GM18502 (cell line): Measurements from ENCODE around the gene PCIF1.
A peak's percentile ranks its signal among the peaks of the same experiment; 100 is the strongest.

Source experiments
- ATAC-seq: cut with Tn5 transposase; IDR thresholded peaks from one replicate; pipeline ENCODE4 v1.9.1; 2021; ENCODE audit warnings: mild to moderate bottlenecking; ENCODE audit not compliant: unreplicated experiment, poor library complexity

The PCIF1 gene

DNA sequence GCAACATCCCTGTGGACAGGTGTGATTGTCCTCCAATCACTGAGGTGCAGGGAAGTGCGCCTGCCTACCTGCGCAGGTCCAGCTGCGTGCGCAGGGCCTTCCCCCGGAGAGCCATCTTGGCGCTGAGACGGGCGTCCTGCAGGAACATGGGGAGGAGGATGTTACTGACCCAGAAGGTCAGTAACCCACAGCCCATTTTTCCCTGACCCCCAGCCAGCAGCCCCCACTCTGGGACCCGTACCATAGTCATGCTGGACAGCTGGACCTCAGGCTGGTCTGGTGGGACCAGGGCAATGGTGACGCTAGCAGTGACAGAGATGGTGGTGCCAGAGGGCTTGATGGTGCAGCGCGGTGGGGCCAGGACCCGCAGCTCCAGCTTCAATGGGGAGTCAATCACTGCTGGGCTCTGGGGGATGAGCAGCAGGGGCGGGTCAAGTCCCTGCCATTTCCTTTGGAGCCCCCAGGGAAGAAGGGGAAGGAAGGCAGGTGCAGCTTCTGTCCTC is 32.2 kb upstream of the PCIF1 start:
- no peak for ATAC-seq

DNA sequence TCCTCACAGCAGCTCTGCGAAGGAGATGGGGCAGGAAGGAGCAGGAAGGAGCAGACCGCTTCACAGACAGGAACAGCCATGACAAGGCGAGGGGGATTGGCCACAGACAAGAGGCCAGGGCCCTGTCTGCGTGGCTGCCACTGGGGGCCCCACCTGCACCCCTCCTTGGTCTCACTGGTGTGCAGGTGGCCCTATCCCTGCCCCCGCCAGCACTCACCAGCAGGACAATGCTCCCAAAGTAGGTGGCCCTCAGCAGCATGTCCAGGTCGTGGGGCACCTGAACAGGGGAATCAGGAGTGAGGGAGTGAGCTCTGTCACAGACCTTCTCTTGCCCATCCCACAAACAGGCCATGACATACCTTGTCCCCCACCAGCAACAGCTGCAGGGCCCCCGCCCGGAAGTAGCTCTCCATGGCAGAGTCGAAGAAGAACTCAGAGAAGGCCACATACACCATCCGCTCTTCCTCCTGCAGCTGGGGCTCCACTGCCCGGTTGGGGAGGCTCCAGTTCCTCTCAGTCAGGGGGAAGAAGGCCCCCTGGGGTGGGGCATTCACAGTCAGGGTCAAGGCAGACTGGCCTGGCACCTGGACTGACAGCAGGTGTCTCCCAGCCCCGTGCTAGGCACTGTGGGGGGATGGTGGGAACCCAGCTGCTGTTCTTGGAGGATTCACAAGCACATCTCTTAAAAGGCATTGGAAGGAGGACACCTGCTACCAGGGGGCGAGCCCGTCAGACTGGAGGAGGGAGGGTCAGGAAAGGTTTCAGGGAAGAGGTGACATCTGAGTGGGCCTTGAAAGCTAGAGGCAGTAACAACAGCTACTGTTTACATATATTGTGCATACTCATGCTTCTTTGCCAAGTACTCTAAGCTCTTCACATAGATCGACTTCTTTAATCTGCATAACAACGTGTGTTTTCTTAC is 29.6 kb upstream of the PCIF1 start:
- no peak for ATAC-seq

DNA sequence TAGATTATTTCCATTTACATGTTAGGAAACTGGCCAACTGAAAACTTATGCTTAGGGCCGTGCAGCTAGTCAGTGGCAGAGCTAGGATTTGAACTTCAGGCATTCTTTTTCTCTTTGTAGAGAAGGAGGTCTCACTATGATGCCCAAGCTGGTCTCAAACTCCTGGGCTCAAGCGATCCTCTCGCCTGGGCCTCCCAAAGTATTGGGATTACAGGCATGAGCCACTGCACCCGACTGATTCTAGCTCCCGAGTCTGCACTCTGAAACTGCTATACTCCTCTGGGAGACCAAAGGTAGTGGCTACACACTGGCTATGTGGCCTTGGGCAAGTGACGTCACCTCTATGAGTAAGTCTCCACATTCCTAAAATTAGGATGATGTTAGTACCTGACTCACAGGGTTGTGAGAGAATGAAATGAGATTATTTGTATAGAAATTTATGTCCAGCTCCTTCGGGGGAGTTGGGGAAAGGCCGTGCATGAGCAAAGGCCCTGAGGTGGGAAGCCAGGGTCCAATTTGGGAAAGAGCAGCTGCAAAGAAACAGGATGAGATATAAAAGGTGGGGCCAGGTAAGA is 28.9 kb upstream of the PCIF1 start:
- ATAC-seq = no peak

DNA sequence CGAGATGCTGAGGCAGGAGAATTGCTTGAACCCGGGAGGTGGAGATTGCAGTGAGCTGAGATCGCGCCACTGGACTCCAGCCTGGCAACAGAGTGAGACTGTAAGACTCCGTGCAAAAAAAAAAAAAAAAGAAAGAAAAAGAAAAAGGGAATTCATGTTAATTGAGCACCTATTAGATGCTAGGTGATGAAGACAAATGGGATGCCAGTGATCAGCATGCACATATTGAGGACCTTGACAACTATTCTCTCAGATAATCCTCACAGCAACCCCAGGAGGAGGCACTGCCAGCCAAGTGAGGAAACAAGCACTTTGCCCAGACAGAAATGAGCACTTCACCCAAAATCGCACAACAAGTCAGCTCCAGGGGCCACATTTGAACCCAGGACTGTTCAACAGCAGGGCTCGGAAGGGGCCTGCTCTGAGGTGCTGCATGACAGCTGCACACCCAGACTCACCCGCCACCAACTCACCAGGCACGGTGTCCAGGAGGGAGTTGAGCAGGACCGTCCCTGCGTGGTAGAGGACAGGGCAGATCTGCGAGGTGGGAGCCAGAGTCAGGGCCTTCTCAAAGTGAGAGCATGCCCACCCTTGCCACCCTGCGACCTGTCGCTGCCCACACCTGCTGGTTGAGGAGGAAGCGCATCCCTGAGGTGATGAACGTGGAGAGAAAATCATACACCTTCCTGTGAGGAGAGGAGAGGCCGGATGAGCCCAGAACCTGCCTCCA is 27.1 kb upstream of the PCIF1 start:
- ATAC-seq = no peak

DNA sequence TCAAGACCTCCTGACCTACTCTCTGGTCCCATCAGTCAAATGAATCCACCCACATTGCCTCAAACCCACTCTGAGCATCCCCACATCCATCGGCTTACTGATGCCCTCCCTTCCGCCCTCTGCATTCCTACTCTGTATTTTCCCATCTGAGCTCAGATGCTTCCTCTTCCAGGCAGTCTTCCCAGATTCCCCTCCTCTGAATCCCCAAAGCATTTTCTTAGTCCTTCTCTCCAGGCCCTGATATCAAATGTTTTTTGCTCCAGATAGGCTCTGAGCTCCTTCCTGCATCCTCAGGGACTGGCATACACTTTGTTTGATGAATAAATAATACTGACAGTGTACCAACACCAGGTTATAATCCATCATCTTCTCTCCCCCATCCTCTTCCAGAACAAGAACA is 26.4 kb upstream of the PCIF1 start:
- no peak for ATAC-seq

DNA sequence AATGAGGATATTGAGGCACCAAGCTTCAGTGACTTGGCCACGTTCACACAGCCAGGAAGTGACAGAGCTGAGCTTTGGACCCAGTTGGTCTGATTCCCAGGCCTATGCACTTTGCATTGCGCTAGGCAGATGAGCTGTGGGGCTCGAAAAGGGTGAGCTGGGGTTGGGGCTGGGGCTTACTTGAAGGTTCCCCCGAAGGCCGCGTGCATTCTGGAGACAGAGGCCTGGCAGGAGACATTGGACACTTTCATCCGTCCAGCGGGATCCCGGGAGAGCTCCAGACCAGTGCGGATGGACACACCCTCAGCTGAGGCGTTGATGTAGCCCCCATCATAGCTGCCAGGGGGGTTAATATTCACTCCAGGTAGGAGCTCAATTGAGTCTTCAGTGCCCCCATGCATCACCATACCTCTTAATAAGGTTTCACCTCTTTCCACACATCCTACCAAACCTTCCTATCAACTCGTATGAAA is 25.1 kb upstream of the PCIF1 start:
- ATAC-seq = no peak

DNA sequence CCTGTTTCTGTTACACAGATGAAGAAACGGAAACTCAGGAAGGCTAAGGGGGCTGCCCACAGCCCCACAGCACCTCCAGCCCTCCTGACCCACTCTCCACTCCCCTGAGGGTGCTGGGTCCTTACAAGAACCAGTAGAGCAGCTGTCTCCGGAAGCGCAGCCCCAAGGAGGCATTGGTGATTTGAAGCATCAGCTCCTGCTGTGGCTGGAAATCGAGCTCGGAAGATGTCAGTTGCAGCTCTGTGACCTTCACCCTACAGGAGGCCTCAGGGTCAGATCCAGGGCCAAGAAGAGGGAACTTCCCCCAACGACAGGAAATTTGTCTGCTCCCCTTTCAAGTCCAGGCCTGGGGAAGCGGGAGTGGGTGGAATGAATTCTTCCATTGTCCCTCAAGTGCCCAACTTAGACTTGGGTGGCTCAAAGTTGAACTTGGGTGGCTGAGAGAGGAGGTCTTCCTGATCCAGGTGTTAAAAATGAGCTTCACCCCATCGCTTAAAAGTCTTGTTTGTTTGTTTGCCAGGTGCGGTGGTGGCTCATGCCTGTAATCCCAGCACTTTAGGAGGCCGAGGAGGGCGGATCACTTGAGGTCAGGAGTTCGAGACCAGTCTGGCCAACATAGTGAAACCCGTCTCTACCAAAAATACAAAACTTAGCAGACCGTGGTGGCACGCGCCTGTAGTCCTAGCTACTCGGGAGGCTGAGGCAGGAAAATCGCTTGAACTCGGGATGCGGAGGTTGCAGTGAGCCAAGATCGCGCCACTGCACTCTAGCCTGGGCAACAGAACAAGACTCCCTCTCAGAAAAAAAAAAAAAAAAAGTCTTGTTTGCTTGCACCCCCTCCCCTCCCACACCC is 24.4 kb upstream of the PCIF1 start:
- no peak for ATAC-seq

DNA sequence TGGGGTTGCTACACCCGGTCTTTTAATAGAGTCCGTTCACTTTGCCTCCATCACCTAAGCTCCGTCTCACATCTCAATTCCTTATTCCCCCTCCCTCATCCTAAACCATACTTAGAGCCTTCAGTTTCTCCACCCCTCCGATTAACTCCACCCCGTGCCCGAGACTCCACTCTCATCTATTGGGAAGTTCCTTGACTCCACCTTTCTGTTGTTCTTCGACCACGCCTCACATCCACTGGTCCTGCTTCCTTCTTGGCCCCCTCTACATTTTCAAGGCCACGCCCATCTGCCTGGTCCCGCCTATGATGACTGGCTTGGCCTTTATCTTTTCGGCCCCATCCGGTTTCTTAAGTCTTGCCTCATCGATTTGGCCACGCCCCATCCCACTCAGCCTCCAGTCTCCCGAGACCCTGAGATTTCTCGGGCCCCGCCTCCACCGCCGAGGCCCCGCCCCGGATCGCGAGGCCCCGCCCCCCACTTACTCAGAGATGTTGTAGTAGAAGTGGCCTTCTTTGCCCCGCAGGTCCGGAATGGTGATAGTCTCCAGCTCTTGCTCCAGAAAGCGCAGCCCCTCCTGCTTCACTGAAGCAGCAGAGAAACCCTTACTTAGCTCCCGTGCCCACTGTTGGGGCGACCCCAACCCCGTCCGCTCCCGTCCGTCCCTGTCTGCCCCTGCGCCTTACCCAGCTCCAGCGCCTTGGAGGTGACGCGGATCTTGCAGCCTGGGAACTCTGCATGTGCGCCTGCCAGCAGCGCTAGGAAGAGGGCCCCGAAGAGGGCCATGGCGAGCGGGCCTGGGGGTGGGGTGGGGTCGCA is 23.6 kb upstream of the PCIF1 start:
- peak; percentile 93 for ATAC-seq

DNA sequence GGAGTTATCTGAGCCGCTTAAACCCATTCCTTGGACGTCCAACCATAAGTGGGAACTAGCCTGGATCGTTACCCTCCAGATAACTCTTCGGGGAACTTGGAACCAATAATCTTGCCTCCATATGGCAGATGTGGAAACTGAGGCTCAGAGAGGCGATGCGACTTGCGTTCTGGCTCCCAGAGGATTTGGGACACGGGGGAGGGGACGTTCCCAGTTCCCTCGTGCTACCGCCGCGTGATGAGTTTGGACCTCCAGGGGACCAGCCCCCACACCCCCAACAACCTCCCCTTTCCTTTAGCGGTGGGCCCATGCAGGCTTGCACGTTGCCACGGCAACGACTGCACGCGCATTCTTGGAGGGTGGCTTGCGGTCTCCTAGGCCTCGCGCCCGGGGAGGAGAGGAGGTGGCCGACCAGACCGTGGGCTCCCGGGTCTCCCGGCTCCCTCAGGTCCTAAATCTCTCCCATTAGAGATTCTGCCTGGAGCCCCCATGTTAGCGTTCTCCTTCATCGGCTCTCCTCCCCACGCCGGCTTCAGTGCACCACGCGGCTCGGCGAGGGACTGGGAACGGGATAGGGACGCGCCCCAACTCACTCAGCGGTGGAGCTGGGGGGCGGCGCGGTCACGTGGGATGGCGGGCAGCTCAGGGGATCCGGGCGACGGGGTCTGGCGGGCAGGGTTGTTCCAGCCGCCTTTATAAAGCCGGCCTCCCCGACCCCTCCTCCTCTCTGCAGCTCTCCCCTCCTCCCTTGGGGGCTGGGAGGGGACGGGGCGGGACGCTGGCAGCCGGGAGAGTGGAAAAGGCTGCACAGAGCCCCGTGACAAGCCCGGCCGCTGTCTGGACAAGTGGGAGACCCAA is 22.8 kb upstream of the PCIF1 start, which contains the start of gene PLTP:
PLTP (minus strand) TSS at position 670 of the 858 bp plus-strand sequence. CDS start 703 bp downstream, outside the sequence.
- ATAC-seq = no peak

DNA sequence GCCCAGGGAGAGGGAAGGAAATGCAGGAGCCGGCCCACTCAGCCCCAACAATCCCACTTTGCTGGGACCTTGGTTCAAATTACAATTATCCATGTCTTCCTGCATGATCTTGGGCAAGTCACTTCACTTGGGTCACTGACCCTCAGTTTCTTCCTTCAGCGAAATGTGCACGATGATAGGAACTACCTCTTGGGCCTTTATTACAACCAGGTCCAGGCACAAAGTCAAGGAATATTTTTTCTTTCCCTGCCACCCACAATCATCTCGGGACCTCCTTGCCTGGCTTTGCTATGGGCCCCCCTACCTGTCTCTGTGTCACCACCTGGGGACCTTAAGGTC is 22.2 kb upstream of the PCIF1 start:
- no peak for ATAC-seq

DNA sequence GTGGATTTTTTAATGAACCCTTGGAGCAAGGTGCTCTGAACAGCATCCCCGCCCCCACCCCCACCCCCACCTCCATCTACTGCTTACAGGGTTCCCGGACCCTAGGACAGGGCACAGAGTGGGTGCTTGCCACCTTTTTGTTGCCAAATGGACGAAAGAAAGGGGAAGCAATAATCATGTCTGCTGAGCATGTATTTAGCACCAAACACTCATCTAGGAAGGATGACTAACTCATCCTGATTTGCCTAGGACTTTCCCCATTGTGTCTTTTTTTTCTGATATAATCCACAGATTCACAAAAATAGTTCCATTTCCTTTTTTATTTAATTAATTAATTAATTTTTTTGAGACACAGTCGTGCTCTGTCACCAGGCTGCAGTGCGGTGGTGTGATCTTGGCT is 21.4 kb upstream of the PCIF1 start:
- no peak for ATAC-seq

DNA sequence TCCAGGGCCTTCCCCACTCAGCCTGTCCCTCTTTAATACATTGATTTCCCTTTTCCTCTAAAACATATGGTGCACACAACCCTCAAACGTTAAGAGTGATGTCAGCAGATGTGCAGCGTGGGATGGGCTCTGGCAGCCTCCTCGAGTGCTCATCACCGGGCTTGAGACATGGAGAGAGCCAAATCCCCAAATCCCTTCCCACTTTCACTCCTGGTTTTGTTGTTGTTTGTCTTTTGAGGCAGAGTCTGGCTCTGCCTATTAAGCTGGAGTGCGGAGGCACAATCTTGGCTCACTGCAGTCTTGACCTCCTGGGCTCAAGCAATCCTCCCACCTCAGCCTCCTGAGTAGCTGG is 16.7 kb upstream of the PCIF1 start:
- no peak for ATAC-seq

DNA sequence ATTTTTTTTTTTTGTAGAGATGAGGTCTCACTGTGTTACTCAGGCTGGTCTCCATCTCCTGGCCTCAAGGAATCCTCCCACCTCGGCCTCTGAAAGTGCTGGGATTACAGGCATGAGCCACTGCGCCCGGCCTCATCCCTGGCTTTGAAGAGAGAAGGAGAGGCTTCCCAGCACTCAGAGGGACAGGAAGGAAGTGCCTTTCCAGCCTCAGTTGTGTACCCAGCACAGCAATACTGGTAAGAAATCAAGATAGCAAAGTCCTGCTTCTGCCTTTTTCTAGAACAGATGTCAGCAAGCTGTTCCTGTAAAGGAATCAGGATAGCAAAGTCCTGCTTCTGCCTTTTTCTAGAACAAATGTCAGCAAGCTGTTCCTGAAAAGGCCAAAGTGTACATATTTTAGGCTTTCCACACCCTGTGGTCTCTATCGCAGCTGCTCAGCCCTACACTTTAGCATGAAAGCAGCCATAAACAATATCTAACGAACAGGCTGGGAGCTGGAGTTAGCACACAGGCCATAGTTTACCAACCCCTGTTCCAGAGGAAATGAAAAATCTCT is 16.2 kb upstream of the PCIF1 start:
- ATAC-seq = no peak

DNA sequence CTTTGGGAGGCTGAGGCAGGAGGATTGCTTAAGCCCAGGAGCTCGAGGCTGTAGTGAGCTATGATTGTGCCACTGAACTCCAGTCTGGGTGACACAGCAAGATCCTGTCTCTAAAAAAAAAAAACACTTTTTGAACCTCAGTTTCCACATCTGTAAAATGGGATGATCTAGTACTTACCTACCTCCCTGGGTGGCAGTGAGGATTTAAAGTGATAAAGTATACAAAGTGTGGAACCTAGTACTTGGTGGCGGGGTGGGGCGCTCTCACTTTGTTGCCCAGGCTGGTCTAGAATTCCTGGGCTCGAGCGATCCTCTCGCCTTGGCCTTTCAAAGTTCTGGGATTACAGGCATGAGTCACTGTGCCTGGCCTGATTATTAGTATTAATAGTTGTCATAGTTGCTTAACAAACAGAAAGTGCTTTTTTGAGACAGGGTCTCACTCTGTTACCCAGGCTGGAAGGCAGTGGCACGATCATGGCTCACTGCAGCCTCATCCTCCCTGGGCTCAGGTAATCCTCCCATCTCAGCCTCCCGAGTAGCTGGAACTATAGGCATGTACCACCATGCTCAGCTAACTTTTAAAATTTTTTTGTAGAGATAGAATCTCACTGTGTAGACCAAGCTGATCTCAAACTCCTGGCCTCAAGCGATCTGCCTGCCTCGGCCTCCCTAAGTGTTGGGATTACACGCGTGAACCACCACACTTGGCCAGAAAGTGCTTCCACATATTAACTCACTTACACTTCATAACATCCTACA is 15.5 kb upstream of the PCIF1 start:
- no peak for ATAC-seq

DNA sequence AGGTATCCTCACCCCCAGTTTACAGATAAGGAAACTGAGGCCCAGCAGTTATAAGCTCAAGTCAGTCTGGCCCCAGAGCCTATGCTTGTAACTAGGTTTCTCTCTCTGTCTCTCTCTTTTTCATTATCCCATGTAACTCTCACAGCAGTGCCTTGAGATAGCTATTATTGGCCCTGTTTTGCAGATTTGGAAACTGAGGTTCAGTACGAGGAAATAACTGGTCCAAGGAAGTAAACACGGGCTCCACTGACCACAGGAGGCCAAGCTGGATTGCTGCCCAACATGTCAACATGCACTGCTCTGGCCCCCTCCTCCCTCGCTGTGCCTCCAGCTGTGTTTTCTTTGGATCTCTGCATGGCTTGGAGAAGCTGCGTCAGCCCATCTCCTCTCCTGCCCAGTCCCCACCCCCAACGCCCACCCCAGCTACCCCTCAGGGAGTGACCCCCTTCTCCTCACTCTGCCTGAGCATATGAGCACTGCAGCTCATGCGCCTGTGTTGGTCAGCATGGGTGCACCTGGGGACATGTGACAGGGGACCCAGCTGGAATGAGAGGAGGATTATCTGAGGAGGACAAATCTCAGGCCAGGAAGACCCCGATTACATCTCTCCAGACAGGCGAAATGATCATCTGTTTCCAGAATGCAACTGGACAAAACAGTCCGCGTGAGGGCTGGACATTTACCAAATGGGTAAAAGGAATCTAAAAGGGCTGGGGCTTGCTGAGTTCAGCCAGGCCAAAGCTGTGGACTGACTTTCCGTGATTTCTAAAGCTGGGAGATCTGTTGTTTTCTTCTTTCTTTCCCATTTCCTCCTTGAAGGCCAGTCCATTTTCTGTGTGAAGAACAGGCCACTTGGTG is 14.7 kb upstream of the PCIF1 start:
- no peak for ATAC-seq
